Measurements from ENCODE around the gene UNC93A. TPM values are rescaled to one million over a fixed set of nuclear protein-coding genes. Genes with fewer than 3 reads are reported as not detected.
"Not testable (repeated sequence)": the region's sequence is repeated elsewhere in the genome, so short reads cannot be mapped to it uniquely, and the experiment has no call there.

Gene UNC93A
- not detected in 2 replicates for total RNA-seq (ENCODE audit: low replicate concordance)

DNA sequence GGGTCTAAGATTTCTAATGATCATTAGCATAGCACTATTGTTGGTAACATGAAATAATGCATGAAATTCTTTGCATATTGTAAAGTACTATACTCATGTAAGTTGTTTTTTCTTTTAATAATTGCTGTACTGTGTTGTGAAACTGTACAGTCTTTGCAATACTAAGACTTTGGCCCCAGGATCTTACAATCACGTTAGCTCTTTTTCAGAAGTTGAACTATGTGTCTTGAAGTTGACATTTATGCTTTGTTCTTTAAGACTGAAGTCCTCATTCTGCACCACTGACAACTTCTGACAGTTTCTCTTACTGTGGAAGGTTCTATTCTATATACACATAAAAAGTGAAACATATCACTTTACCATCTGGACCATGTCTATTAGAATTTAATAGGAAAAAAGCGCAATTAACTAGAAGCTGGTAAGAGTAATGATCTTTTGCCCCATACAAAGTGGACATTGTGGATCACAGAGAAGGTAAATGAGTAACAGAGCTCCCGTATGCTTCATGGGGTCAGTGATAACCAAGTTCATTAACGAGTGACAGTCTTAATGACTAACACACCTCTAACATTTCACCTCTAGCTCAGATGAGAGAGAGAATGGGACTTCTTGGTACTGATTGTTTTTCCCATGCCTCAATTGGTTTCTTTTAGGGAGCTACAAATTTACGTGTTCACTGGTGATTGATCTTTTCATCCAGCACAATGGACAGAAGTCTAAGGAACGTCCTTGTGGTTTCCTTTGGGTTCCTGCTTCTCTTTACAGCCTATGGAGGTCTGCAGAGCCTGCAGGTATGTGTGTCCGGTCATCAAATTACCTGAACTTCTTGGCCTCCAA, at the start of gene UNC93A:
Gene UNC93A, plus strand, starts transcription at position 530 of the 837 bp plus-strand sequence. Its CDS starts 175 bp downstream, at position 705.
- H3K4me3 ChIP-seq (ENCODE audit: low read depth, low read length) = no peak within 1 kb of the TSS
- DNase-seq (ENCODE audit: low read depth) = no peak
- TF ChIP-seq, protein P1, sequence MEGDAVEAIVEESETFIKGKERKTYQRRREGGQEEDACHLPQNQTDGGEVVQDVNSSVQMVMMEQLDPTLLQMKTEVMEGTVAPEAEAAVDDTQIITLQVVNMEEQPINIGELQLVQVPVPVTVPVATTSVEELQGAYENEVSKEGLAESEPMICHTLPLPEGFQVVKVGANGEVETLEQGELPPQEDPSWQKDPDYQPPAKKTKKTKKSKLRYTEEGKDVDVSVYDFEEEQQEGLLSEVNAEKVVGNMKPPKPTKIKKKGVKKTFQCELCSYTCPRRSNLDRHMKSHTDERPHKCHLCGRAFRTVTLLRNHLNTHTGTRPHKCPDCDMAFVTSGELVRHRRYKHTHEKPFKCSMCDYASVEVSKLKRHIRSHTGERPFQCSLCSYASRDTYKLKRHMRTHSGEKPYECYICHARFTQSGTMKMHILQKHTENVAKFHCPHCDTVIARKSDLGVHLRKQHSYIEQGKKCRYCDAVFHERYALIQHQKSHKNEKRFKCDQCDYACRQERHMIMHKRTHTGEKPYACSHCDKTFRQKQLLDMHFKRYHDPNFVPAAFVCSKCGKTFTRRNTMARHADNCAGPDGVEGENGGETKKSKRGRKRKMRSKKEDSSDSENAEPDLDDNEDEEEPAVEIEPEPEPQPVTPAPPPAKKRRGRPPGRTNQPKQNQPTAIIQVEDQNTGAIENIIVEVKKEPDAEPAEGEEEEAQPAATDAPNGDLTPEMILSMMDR (IDR thresholded peaks at IDR 0.05; ENCODE audit: insufficient read depth, low read length) = no peak

DNA sequence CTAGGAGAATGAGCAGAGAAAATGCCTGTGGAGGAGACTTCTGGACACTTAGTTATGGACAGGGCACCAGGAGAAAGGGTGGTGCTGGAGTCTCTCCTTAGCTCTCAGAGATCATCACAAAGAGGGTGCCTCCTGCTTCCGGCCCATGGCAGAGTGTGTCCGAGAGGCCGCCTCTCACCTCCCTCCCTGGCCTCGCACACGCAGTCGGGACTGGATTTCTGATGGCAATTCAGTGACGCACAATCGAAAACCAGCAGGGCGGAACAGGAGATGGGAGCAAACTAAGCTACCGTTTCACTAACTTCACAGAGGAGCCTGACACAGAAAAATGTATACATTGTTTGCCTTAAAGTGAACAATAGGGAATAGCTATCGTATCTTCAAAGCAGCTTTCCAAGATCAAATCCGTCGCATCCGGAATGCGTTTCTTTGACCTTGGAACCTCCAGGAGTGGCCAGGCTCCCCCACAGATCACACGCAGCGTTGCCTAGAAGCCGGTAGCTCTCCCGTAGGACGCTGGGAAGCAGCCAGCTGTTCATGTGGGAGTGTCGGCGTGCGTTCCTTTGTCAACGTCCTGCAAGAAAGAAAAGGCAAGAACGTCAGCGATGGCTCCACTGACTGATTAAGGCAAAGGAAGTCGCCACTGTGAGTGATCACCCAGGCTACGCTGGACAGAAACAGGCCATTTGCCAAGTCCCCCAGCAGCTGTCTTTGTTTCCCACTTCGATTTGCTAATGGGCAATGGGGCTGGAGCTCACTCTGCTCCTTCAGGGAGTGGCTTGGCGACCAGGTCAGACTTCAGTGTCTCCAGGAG, 49.6 kb upstream of the UNC93A start:
- DNase-seq (ENCODE audit: low read depth); H3K4me3 ChIP-seq (ENCODE audit: low read depth, low read length): not testable (repeated sequence)

DNA sequence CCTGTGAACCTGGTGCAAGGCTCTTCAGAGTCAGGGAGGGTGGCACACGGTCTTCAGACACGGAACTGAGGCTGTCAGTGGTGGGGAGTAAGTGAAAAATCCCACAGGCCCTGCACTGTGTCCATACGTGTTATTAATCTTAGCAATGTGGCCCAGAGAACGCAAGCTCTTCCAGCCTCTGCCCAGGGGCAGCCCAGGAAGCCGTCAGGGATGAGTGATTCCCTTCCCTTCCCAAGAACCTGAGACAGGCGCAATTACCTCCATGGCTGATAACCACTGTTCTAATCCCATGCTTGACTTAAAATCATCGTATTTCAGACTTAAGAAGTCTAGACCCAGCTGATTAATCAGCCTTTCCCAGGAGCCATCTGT, 49.0 kb upstream of the UNC93A start:
- H3K4me3 ChIP-seq (ENCODE audit: low read depth, low read length); DNase-seq (ENCODE audit: low read depth): not testable (repeated sequence)

DNA sequence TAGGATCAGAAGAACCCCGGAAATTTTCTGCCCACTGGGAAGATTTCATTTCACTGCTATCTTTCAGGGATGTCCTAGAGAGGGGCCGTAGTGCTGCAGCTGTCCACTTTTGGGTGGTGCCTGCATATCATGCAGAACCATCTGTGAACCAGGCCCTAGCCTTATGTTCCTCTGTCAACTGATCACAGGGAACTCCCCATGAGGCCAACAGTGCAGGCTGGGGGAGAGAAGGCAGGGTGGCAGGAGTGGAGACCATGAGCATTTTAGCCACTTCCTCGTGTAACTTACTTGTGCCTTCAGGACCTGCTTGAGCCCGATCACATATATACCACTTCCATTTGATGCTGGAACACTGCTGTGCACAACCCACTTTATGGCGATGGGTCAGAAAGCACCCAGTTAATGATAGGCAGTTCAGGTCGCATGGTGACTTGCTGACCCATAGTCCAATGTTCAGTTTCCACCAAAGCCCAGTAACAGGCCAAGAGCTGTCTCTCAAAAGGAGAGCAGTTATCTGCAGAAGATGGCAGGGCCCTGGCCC, 48.5 kb upstream of the UNC93A start:
- not testable (repeated sequence) for DNase-seq (ENCODE audit: low read depth)

DNA sequence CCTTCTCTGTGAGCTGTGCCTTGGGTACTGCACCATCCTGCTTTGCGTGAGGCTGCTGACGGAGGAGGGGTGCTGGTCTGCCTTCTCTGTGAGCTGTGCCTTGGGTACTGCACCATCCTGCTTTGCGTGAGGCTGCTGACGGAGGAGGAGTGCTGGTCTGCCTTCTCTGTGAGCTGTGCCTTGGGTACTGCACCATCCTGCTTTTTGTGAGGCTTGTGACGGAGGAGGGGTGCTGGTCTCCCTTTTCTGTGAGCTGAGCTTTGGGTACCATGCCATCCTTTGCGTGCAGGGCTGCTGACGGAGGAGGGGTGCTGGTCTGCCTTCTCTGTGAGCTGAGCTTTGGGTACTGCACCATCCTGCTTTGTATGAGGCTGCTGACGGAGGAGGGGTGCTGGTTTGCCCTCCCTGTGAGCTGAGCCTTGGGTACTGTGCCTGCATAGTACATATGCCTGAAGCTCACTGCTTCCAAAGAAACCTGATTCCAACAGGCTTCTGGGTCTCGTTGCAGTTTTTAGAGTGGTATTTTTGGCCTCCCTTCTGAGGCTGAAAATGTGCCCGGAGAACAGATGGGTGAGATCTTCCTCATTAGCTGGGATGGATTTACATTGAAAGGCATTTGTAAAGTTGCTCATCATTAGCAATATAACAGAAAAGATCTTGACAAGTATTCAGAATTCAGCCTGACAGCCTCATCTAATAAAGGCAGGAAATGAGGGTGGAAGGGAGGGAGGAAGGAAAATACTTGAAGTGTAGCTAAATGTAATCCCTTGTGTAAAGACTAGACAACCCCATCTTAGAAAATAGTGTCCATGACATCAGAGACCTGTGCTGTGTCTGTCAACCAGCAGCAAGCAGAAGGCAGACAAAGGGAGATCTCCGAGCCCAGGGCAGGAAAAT, 46.8 kb upstream of the UNC93A start:
- H3K4me3 ChIP-seq (ENCODE audit: low read depth, low read length) = no peak overlapping the region
- DNase-seq (ENCODE audit: low read depth) = no peak
- TF ChIP-seq, protein P1 (IDR thresholded peaks at IDR 0.05; ENCODE audit: insufficient read depth, low read length) = no peak

More for the DNA sequence above, 48.5 kb upstream of the UNC93A start:
- H3K4me3 ChIP-seq (ENCODE audit: low read depth, low read length) = not testable (repeated sequence)

DNA sequence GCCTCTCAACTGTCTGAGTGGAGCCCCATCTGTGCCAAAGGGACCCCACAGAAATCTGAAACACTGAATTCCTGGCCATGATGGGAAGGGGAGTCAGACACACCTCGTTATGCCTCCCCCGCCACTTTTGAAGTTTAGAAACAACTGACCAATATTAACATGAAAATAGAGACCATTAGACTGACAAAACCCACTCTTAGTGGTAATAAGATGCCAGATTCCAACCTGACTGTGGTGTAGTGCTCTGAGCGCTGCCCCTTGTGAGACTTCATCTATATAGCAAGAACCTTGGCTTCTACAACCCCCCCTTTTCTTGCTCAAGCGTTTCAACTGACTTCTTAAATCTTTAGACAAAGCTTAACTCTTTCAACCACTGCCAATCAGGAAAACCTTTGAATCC, 46.1 kb upstream of the UNC93A start:
- TF ChIP-seq, protein P1 (IDR thresholded peaks at IDR 0.05; ENCODE audit: insufficient read depth, low read length) = no peak
- H3K4me3 ChIP-seq (ENCODE audit: low read depth, low read length) = no peak overlapping the region
- DNase-seq (ENCODE audit: low read depth) = no peak

DNA sequence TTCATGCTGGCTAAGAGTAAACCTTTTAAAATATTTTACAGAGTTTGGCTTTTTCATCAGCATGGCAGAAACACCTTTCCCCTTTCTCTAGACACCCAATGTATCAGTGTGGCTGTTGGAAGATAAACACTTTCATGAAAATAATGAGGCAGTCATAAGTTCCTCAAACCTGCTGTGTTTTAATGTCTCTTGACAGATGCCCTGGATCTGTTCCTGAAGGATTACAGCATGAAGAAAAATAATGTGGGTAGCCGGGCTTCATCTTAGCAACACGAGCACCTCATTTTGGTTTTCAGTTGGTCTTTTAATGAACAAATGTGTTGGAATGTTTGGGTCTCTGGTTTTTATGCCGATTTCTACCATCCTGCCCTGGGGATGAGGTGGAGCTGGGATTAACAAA, 45.5 kb upstream of the UNC93A start:
- no peak overlapping the region for H3K4me3 ChIP-seq (ENCODE audit: low read depth, low read length)
- DNase-seq (ENCODE audit: low read depth) = no peak
- TF ChIP-seq, protein P1 (IDR thresholded peaks at IDR 0.05; ENCODE audit: insufficient read depth, low read length) = no peak

Data from fibroblast of the aortic adventitia (primary cell).